MM.1S (cell line): ENCODE measurements around the gene CHN1.

Source experiments
- DNase-seq: peaks from one replicate; pipeline ENCODE4 v3.0.0-alpha.2; 2015
- H2AFZ ChIP-seq: fragments of 300-600 bp; sonication (generic); 2 replicates; pipeline ENCODE4 v1.6.0; 2016; ENCODE audit warnings: antibody characterized with exemption, low read length
- H3F3A ChIP-seq: fragments of 300-600 bp; sonication (generic); 2 replicates; pipeline ENCODE4 v1.6.1; 2016; ENCODE audit warnings: mild to moderate bottlenecking, antibody characterized with exemption, low read length, moderate library complexity, mixed read lengths; ENCODE audit not compliant: insufficient read depth
- H3K27ac ChIP-seq: fragments of 300-600 bp; sonication (generic); 2 replicates; pipeline ENCODE4 v1.5.1; 2016; ENCODE audit warnings: mild to moderate bottlenecking, low read length
- H3K27me3 ChIP-seq: fragments of 300-600 bp; sonication (generic); replicated peaks from 2 replicates; pipeline ENCODE4 v1.6.0; 2016; ENCODE audit warnings: low read length; ENCODE audit not compliant: insufficient read depth
- H3K36me3 ChIP-seq: fragments of 300-600 bp; sonication (generic); replicated peaks from 2 replicates; pipeline ENCODE4 v1.6.1; 2016; ENCODE audit warnings: mild to moderate bottlenecking, low read length, mixed read lengths; ENCODE audit not compliant: insufficient read depth
- H3K4me1 ChIP-seq: fragments of 300-600 bp; sonication (generic); 2 replicates; pipeline ENCODE4 v1.6.1; 2016; ENCODE audit warnings: low read length, mixed read lengths
- H3K4me2 ChIP-seq: fragments of 300-600 bp; sonication (generic); 2 replicates; pipeline ENCODE4 v1.6.0; 2016; ENCODE audit warnings: low read depth, low read length
- H3K4me3 ChIP-seq: fragments of 300-600 bp; sonication (generic); 2 replicates; pipeline ENCODE4 v1.5.1; 2016; ENCODE audit warnings: low read length, mixed read lengths
- H3K79me2 ChIP-seq: fragments of 300-600 bp; sonication (generic); 2 replicates; pipeline ENCODE4 v1.6.1; 2016; ENCODE audit warnings: mixed run types, low read length, mixed read lengths
- H3K9ac ChIP-seq: fragments of 300-600 bp; sonication (generic); 2 replicates; pipeline ENCODE4 v1.6.1; 2016; ENCODE audit warnings: low read length, mixed read lengths
- H3K9me2 ChIP-seq: fragments of 300-600 bp; sonication (generic); replicated peaks from 2 replicates; pipeline ENCODE4 v1.6.1; 2016; ENCODE audit warnings: mild to moderate bottlenecking, low read length, mixed read lengths; ENCODE audit not compliant: insufficient read depth
- H3K9me3 ChIP-seq: fragments of 300-600 bp; sonication (generic); replicated peaks from 2 replicates; pipeline ENCODE4 v1.6.1; 2016; ENCODE audit warnings: mild to moderate bottlenecking, low read length, mixed read lengths; ENCODE audit not compliant: insufficient read depth
- H4K20me1 ChIP-seq: fragments of 300-600 bp; sonication (generic); 2 replicates; pipeline ENCODE4 v1.6.1; 2016; ENCODE audit warnings: mild to moderate bottlenecking, low read length, moderate library complexity, mixed read lengths; ENCODE audit not compliant: insufficient read depth
- CTCF ChIP-seq: fragments of 300-600 bp; sonication (generic); IDR thresholded peaks from 2 replicates; pipeline ENCODE4 v1.5.1; 2016; ENCODE audit warnings: antibody characterized with exemption, low read length, mixed read lengths
- EZH2 ChIP-seq: fragments of 300-600 bp; sonication (generic); optimal IDR thresholded peaks from 2 replicates; pipeline ENCODE3; 2017; ENCODE audit warnings: low read depth, mild to moderate bottlenecking, antibody characterized with exemption, low read length, mixed read lengths
- EZH2phosphoT487 ChIP-seq: fragments of 300-600 bp; sonication (generic); IDR thresholded peaks from 2 replicates; pipeline ENCODE4 v1.6.1; 2018; ENCODE audit warnings: antibody characterized with exemption, low read length

The CHN1 gene

GRCh38 chr2:174763780-174764179, 241.4 kb downstream of the CHN1 start:
- DNase-seq = no peak
- Histone ChIP-seq H3K79me2 (no peaks in the 10 kb centered on the region), H2AFZ (peak overlapping the region; percentile 9; the same call in 1 of the 2 replicates), H3F3A (peaks cover 16% of the 10 kb centered on the region), H3K9me3 (no peaks in the 10 kb centered on the region; the same call in 1 of the 2 replicates), H3K36me3 (no peaks in the 10 kb centered on the region), H3K9ac (no peak overlapping the region), H3K9me2 (no peaks in the 10 kb centered on the region), H3K4me1 (peaks cover 38% of the 10 kb centered on the region), H3K4me2 (peak overlapping the region; percentile 68), H3K4me3 (no peak overlapping the region), H3K27ac (peak overlapping the region; percentile 65; the same call in 1 of the 2 replicates), H4K20me1 (no peaks in the 10 kb centered on the region), H3K27me3 (no peaks in the 10 kb centered on the region)
- TF ChIP-seq CTCF (no peak), EZH2 (no peak), EZH2phosphoT487 (no peak)

GRCh38 chr2:174762464-174762863, 242.7 kb downstream of the CHN1 start:
- H4K20me1 ChIP-seq = no peaks in the 10 kb centered on the region
- no peaks in the 10 kb centered on the region for H3K36me3 ChIP-seq
- no peaks in the 10 kb centered on the region for H3K27me3 ChIP-seq
- H3F3A ChIP-seq = peaks cover 16% of the 10 kb centered on the region
- no peak overlapping the region for H3K27ac ChIP-seq
- H3K4me2 ChIP-seq = 0 out of 2 replicates have a peak overlapping the region, but pooled peaks have one; percentile 23
- peaks cover 38% of the 10 kb centered on the region for H3K4me1 ChIP-seq
- no peak for TF ChIP-seq CTCF
- H3K4me3 ChIP-seq = no peak overlapping the region
- H3K79me2 ChIP-seq = no peaks in the 10 kb centered on the region
- H3K9ac ChIP-seq = no peak overlapping the region
- no peak overlapping the region for H2AFZ ChIP-seq
- no peaks in the 10 kb centered on the region for H3K9me2 ChIP-seq
- DNase-seq = no peak
- H3K9me3 ChIP-seq = no peaks in the 10 kb centered on the region

GRCh38 chr2:174761837-174762236, 243.3 kb downstream of the CHN1 start:
- Histone ChIP-seq H3K27me3 (no peaks in the 10 kb centered on the region), H3K4me3 (no peak overlapping the region), H3K9ac (no peak overlapping the region), H3K79me2 (no peaks in the 10 kb centered on the region), H3K9me2 (no peaks in the 10 kb centered on the region), H3K9me3 (no peaks in the 10 kb centered on the region), H3K4me2 (no peak overlapping the region), H3F3A (peaks cover 16% of the 10 kb centered on the region), H2AFZ (no peak overlapping the region), H3K4me1 (peaks cover 38% of the 10 kb centered on the region), H3K27ac (no peak overlapping the region), H4K20me1 (no peaks in the 10 kb centered on the region), H3K36me3 (no peaks in the 10 kb centered on the region)
- TF ChIP-seq CTCF (no peak), EZH2phosphoT487 (no peak), EZH2 (no peak)
- no peak for DNase-seq
